ENCODE measurements around the gene RNU6-1.

DNA sequence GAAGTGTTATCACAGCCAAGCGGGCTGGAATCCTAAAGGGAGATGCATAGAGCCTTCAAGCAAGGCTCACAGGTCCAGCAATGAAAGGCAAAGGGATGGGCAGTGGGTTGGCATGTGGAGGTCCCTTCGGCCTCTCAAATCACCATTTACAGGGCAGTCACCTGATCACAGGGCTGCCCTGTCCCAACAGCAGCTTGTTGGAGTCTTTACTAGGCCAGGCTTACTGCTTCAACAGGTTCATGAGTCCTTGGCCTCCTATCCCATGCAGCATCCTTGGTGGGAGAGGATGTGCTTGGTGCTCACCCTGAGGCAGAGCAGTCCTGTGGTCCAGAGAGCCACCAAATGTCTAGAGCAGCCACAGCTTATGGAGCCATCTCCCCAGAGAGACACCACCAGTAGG lies 38.7 kb downstream of the RNU6-1 start:
- TF ChIP-seq EZH2 (IDR thresholded peaks at IDR 0.05; ENCODE audit: low read length, missing control alignments) = no peak
- TF ChIP-seq, protein P1, sequence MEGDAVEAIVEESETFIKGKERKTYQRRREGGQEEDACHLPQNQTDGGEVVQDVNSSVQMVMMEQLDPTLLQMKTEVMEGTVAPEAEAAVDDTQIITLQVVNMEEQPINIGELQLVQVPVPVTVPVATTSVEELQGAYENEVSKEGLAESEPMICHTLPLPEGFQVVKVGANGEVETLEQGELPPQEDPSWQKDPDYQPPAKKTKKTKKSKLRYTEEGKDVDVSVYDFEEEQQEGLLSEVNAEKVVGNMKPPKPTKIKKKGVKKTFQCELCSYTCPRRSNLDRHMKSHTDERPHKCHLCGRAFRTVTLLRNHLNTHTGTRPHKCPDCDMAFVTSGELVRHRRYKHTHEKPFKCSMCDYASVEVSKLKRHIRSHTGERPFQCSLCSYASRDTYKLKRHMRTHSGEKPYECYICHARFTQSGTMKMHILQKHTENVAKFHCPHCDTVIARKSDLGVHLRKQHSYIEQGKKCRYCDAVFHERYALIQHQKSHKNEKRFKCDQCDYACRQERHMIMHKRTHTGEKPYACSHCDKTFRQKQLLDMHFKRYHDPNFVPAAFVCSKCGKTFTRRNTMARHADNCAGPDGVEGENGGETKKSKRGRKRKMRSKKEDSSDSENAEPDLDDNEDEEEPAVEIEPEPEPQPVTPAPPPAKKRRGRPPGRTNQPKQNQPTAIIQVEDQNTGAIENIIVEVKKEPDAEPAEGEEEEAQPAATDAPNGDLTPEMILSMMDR (conservative IDR thresholded peaks at IDR 0.05 in 1 of 2, IDR thresholded peaks at IDR 0.05 in 1 of 2; ENCODE audit: low read depth in 1 of 2, low read length in 2 of 2) = no peak

All from fibroblast of lung (primary cell).